GM19467 (cell line): ENCODE measurements around the gene CLMN.

Experiments used
- ATAC-seq: cut with Tn5 transposase; IDR thresholded peaks from one replicate; pipeline ENCODE4 v1.9.1; 2021; ENCODE audit warnings: mild to moderate bottlenecking, moderate library complexity; ENCODE audit not compliant: unreplicated experiment

Gene CLMN, protein sequence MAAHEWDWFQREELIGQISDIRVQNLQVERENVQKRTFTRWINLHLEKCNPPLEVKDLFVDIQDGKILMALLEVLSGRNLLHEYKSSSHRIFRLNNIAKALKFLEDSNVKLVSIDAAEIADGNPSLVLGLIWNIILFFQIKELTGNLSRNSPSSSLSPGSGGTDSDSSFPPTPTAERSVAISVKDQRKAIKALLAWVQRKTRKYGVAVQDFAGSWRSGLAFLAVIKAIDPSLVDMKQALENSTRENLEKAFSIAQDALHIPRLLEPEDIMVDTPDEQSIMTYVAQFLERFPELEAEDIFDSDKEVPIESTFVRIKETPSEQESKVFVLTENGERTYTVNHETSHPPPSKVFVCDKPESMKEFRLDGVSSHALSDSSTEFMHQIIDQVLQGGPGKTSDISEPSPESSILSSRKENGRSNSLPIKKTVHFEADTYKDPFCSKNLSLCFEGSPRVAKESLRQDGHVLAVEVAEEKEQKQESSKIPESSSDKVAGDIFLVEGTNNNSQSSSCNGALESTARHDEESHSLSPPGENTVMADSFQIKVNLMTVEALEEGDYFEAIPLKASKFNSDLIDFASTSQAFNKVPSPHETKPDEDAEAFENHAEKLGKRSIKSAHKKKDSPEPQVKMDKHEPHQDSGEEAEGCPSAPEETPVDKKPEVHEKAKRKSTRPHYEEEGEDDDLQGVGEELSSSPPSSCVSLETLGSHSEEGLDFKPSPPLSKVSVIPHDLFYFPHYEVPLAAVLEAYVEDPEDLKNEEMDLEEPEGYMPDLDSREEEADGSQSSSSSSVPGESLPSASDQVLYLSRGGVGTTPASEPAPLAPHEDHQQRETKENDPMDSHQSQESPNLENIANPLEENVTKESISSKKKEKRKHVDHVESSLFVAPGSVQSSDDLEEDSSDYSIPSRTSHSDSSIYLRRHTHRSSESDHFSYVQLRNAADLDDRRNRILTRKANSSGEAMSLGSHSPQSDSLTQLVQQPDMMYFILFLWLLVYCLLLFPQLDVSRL

DNA sequence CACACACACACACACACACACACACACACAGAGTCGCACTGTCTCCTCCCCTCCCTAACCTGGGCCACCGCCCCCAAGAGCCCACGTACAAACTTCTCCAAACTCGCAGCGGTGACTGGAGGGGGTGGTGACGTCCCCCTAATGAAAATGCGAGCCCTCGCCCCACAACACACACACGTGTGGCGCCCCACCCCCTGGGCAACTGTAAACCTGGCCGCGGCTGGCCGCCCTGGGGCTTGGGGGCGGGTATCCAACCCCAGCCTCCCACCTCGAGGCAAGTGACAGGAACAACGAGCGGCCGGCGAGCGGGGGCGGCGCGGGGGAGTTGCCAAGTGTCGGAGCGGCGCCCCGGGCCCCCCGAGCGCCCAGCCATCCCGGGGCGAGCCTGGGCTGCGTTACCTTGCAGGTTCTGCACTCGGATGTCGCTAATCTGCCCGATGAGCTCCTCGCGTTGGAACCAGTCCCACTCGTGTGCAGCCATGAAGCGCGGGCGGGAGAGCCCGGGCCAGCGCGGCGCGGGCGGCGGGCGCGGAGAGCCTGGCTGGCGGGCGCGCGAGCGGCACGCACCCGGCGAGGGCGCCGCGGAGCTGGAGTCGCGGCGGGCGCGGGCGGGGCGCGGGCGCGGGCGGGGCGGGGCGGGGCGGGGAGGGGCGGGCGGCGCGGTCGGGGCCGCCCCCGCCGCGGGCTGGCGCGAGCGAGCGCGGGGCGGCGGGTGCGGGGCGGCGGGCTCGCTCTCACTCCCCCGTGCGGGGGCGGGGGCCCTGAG, at the start of gene CLMN:
CLMN (minus strand) TSS at position 597 of the 766 bp plus-strand sequence; CDS start at position 481, 116 bp downstream.
- ATAC-seq, result no peak

DNA sequence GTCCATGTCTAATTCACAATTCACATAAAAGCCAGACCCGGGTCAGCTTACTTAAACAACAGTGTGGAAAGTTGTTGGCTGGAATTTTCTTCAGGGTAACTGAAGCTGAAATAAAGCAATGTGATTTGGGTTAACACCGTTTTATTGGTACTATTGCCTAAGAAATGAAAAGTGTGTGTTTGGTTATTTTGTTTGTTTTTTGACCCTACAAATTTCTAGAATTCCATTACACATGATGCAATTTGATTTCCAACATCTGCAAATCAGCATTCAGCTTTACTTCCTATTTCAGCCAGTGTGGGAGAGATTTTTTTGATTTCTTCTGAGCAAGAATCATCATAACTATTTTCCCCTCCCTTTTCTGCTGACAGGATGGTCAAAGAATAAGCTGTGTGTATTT, 45.7 kb upstream of the CLMN start:
- no peak for ATAC-seq

DNA sequence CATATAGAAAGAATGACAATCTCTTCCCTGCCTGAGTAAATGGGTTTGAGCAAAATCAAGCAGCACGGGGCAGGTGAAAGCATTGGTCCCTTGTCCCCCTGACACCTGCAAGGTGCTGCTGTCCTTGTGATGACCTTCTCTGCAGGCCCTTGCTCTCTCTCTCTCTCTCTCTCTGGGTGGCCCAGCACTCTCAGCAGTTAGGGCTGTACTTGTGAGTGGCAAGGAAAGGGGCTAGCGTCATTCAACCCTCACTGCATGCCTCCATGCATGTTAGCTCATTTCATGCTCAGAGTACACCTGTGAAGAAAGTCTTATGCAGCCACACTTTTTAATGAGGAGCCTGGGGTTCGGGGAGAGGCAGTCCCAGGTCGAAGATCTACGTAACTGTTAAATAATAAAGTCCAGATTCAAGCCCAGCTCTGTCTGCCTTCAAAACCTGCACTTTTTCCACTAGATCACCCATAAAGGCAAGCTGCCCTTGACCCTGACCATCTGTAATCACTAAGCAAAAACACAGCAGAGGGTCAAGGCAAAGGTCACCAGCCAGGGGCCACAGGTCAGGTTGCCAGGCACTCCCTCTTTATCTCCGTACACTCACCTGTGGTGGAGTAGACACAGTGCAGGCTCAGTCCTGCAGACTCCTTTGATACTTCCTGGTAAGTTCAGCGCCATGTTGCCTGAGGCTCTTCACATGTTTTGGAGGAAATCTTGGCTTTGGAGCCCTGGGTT, 44.9 kb upstream of the CLMN start:
- ATAC-seq, result no peak

DNA sequence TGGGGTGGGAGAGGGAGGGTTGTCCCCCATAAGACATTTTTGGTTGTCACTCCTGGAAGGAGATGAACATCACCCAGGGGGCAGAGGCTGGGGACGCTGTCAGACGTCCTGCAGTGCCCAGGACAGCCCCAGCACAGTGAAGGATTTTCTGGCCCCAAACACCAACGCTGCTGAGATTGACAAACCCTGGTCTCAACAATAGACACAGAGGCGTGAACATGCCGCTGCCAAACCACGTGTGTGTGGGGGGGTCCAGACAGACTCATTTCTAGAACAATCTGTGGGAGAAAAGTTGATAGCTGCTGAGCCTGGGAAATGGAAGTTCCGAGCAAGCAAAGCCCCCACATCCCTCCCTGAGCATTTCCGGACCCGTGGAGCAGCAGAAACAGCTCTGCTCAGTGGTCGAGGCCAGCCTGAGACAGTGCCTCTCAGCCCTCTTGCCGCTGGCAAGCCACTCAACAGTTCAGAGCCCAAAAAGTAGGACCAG, 43.8 kb upstream of the CLMN start:
- no peak for ATAC-seq

DNA sequence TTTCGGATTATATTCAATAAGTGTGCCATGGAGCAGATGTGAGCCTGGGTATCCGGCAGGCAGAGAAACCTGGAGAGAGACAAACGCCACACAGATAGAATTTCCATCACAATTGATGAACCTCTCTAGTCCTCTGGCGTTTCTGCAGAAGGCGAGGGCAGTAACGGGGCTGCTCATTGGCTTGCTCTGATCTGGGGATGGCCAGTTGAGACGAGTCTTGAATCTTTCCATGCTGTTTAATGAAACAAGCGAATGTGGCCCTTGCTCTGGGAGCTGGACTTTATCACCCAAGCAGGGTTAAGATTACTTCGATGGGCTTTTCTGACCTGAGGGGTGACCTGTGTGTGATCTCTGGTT, 42.4 kb upstream of the CLMN start:
- ATAC-seq, result no peak

DNA sequence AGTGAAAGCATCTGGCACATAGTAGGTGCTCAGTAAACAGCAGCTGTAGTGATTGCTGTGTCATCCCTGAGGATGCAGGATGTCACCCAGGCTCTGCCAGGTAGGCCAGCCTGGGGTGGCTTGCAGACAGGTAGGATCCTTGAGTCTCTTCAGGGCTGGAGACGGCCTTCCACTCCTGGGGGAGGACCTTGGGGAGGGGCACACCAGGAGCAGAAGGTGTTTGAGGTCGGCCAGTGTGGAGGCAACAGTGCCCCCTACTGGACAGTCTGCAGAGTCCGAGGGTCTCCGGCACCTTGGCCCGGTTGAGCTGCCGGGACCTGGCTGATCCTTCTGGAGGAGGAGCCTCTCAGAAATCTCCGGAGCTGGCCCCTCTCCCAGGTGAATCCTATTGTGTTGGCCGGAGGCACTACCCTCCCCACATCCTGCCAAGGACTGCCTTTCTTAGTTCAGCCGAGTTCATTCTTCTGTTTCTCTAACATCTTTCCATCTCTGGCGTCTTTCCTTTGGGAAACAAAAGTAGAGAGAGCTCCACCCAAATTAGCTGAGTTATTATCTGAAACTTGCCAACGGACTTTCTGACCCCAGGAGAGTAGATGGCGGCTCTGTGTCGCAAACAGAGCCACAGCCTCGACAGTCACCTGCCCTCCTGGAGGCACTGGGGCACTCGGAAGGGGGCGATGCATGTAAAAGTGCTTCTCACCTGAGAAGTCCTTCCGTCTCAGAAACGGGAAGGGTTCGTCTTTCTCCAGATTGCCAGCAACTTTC, 41.8 kb upstream of the CLMN start:
- peak; percentile 54 for ATAC-seq

DNA sequence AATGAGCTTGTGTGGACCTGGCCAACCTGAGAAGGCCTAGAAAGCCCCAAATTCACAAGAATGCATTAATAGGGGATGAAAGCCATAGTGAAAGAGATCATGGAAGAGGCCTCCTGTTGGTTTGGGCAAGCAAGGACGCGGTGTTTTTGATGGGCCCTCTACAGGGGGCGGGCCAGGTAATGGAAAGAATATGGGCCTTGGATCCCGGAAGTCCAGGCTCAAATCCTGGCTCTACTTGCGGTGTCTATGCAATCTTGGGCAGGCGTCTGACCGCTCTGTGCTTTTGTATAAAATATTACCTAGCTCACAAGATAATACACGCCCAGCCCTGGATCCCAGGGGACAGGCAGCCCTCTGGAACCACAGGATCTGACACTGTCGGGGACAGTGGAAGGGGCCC, 41.1 kb upstream of the CLMN start:
- ATAC-seq, result no peak

DNA sequence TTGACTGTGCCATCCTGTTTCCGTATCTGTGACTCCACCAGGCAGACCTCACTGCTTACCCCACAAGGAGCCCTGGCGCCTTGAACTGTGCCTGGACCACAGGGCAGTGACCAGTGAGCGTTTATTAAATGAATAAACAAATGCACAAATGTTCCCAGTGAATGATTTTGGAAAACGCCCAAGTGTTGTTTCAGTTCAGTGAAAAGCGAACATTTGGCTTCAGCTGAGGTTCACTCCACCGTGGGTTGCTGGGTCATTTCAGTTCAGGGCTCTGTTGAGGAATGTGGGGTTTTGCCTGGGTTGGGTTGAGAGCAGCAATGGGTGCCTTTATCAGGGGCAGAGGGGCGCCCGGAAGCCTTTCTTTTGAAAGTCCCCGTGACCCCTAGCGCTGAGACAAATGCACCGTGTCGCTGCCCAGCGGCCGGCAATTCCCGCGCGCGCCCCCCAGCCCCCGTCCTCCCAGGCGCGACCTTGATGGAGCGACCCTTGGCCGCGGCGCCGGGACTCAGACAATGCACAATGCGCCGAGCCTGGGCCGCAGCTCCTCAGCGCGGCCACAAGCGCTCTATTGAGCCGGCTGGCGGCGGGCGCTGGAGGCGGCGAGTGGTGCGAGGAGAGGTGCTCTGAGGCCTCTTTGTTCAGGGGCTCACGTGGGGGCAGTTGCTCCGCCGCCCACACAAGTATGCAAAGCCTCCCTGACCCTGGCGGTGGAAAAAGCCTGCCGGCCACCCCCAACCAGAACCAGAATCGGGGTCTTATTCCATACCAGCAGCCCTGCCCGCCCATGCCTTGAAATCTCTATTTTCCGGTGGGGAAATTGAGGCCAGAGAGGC, 40.5 kb upstream of the CLMN start:
- no peak for ATAC-seq

DNA sequence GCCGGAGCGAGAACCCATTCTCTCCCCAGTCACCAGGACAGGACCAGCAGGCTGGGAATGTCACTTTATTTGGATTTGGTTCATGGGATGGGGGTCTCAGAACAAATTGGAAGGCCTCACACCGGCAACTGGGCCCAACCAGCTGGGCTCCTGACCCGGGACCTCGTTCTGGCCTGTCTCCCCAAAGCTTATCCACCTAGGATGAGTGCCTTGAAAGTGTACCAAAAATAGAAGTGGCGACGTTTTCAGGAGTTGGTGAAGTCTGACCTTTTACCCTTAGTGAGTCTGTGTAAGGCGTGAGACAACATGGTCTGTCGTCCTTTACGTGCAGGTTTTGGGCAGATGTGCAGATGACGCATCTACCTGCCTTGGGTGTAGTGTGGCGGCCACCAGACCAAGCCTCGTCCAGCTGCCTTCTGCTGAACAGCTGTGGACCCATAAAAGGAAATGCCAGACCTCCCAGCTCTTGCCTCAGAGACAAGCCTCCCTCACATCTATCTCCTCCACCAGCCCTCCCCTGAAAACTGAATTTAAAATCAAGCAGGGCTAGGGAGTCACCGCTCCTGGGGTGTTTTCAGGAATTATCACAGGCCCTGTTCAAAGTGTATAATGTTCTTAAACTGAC, 36.6 kb upstream of the CLMN start:
- ATAC-seq, result no peak

DNA sequence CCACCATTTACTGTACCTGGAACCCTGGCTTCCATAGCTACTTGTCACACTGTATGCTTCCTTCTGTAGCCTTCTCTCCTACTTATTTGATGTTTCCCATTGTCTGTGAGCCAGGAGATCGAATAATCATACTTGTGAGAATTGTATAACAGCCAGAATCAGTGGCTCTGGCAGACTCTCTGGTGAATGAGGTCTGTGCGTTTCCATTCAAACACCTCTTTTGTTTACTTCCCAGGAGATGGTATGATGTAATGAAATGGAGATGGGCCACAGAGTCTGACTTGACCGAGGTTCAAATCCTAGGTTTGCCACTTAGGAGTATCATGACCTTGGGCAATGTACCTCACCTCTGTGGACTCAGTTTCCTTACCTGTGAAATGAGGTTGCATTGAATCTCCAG, 35.7 kb upstream of the CLMN start:
- ATAC-seq, result no peak

DNA sequence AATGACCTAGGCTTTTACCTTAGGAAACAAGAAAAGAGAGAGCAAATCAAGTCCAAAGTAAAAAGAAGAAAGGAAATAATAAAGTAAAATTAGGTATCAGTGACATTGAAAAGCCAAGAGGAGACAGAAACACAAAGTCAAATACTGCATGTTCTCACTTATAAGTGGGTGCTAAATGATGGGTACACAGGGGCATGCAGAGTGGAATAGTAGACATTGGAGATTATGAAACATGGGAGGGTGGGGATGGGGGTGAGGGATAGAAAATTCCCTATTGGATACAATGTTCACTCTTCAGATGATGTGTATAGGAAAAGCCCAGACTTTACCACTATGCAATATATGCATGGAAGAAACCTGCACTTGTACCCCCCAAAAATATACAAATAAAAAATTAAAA, 35.1 kb upstream of the CLMN start:
- no peak for ATAC-seq

DNA sequence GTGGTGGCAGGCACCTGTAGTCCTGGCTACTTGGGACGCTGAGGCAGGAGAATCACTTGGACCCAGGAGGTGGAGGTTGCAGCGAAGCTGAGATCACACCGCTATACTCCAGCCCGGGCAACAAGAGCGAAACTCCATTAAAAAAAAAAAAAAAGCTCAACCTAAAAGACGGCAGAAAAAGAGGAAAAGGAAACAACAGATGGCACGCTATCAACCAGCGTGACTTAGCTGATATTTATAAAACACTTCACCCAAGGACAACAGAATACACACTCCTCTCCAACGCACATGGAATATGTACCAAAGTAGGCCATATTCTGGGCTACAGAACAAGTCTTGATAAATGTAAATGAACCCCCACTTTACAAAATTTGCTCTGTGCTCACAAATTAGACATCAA, 34.0 kb upstream of the CLMN start:
- ATAC-seq, result no peak

DNA sequence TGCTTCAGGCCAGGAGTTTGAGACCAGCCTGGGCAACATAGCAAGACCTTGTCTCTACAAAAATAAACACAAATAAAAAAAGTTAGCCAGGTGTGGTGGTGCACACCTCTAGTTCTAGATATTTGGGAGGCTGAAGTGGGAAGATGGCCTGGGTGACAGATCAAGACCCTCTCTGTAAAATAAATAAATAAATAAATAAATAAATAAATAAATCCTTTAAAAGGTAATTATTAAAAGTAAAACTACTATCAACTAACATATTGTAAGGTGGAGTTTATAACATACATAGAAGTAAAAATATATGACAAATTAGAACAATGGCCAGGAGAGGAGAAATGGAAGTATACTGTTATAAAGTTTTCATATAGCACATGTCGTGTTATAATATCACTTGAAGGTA, 33.3 kb upstream of the CLMN start:
- ATAC-seq, result no peak

DNA sequence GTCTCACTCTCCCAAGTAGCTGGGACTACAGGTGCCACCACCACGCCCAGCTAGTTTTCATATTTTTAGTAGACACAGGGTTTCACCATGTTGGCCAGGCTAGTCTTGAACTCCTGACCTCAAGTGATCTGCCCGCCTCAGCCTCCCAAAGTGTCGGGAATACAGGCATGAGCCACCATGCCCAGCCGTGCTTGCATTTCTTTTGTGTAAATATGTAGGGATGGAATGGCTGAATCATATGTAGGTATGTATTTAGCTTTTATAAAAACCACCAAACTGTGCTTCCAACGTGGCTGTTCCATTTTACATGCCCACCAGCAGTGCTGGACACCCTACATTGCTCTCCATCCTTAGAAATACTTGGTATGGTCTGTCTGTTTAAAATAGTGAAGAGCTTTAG, 32.8 kb upstream of the CLMN start:
- ATAC-seq, result no peak

DNA sequence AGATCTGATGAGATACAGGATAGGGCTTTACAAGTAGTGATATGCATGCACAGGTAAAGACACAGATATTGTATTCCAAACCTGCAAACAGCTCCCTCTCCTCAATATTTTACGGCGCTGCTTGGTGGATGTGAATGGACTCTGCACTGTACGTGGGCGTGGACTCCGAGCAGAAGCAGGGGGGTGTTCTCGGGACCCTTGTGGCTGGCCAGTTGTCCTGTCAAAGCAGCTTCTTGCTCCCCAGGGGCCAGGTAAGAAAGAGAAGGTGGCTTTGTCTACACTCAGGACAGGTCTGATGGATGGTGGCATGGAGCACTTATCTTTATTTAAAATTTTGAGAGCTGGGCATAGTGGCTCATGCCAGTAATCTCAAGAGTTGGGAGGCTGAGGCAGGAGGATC, 29.5 kb upstream of the CLMN start:
- no peak for ATAC-seq

DNA sequence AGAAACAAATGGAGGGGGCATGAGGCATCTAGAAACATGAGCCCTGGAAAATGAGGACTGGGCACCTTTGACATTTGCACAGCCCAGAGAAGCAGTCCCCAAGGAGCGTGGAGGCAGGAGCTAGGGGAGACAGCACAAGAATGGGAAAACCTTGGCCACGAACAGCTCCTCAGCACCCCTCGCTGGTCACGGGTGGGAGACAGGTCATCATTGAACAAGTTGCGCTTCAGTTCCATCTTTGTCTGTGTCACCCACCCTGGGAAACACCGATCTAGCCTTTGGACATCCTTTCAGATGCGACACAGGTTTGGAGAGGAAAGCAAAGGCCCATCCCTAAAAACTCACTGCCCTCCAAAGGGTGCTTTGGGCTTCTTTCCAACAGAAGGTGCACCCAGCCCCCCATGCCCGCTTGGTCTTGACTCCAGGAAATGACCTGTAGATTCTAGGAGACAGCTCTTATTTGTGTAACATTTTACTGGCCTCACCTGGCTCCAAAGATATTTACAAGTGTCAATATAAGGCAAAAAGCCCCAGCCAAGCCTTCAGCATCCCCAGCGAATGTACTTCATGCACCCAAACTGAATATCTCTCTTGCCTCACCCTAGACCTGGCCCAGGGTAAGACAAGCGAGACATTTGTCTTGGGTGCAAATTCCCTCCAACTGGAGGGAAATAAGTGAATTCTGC, 28.8 kb upstream of the CLMN start:
- no peak for ATAC-seq

DNA sequence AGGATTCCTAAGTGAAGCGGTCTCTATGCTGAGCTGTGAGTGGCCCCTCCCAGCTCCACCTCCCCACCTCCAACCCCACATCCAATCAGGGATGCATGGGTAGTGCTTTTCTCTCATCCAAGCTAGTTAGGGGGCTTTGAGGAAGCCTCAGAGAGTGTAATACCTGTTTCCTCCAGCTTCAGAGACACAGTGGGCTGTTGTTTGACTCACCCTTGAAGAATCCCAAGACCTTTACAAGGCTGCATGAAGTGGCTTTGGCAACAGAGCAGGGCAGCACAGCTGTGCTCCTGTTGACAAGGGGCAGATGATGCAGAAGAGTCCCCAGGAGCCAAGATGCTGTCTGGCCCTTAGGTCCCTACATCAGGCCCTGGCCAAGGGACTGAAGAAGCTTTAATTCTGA, 27.1 kb upstream of the CLMN start:
- no peak for ATAC-seq

DNA sequence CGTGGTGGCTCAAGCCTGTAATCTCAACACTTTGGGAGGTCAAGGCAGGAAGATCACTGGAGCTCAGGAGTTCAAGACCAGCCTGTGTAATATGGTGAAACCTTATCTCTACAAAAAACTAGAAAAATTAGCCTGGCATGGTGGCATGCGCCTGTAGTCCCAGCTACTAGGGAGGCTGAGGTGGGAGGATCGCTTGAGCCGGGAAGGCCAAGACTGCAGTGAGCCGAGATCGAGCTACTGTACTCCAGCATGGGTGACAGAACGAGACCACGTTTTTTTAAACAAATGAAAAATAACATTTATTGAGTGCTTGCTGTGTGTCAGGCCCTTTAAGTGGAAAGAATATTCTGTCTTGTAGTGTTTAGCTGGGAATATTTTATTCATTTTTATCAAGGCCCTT, 26.6 kb upstream of the CLMN start:
- no peak for ATAC-seq
